Inflammatory macrophage treated with lipopolysaccharide for 4 hours (primary cell): Measurements from ENCODE around the gene EFHC2.
"Not testable (repeated sequence)": the region's sequence is repeated elsewhere in the genome, so short reads cannot be mapped to it uniquely, and the experiment has no call there.

Source experiments
- DNase-seq: peaks from one replicate; pipeline ENCODE4 v3.0.0-alpha.2; 2020

The EFHC2 gene

DNA sequence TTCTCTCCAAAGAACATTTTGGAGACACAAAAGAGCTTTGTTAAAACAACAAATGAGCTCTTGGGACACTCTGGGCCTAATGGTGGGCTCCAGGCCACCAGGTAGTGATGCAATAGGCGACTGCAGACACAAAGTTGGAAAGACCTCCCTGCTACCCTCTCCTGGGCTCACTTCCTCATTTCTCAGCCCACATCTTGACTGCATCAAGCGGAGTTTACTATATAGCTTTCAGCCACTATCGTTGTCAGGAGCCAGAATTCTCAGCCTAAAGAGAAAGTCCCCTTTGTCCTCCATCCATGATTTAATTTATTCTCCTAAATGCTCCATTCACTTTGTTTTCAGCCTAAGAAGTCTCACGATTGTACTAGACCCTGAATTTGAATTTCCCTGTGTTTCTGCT is 114.9 kb downstream of the EFHC2 start:
- peak; percentile 36 for DNase-seq

DNA sequence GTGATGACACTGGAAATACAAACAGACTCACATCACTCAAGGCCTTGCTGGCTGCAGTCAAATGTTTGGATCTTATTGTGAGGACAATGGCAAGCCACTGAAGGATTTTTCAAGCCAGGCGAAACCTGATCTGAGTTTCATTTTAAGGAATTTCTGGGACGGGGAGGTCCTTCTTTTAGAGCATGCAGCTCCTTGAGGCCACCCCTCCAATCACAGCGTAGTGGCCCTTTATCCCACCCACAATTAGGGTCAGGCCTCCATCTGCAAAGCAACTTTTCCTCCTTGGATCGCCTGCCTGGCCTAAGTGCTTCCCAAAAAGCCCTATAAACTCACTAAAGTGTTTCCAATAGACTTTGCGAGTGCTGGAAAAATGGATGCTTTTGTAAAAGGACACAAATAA is 115.5 kb downstream of the EFHC2 start:
- DNase-seq: no peak

DNA sequence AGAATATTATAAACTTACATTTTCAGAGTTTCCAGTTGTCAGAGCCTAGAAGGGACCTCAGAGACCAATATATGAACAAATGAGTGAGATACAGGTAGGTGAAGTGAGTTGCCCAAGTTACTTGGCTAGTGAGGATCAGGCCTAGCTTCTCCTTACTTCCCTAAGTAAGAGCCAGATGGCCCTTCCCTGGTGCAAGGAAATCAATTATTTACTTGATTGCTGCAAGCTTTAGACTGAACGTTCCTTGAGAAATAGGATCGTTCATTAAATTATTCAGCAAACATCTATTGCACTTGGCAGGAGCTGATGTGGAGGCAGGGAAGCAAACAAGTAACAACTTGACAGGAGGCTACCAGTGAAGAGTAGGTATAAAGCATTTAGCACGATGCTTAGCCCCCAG is 117.8 kb downstream of the EFHC2 start:
- no peak for DNase-seq

DNA sequence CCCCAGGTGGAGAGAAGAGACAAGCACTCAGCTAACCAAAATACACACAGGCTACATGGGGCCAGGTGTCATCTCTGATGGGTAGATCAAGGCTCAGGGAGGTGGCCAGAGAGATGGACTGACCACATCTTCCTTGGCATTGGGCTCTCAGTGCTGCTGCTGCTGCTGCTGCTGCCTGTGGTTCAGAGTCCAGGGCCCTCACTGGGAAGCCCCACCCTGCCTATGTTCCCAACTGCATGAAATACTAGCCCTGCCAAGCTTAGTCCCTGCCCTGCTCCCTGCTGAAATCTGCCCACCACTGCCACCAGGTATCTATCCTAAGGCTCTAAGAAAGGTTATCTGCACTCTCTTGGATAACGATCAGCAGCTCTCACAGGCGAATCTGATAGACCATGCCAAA is 118.7 kb downstream of the EFHC2 start:
- no peak for DNase-seq

DNA sequence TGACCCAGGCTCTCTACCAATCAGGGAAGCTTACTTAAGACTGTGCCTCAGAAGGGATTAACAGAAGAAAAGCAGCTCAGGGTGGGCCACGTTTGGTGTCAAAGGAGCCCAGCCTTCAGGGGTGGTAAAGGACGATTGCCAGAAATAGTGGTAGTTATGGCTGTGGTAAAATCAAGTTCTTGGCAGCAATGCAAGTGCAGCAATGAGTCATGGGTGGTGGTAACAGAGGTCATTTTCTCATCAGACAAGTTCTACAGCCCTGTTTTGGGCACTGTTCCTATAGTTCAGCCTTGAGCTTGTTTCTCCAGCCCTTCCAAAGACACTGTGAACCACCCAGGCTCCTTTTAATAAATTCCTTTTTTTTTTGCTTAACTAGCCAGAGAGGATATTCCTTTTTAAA is 120.3 kb downstream of the EFHC2 start:
- DNase-seq: no peak

DNA sequence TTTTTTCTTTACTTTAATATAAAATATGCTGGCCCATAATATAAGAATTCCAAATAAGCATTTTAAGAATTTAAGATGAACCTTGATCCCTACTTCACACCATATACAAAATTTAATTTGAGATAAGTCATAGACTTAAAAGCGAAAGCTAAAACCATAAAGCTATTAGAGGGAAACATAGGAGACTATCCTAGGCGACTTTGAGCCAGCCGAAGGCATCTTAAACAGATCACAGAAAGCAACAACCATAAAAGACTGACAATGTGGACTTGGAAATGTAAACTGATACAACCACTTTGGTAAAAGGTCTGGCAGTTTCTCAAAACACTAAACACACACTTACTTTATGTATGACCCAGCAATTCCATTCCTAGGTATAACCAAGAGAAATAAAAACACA is 125.0 kb downstream of the EFHC2 start:
- no peak for DNase-seq

DNA sequence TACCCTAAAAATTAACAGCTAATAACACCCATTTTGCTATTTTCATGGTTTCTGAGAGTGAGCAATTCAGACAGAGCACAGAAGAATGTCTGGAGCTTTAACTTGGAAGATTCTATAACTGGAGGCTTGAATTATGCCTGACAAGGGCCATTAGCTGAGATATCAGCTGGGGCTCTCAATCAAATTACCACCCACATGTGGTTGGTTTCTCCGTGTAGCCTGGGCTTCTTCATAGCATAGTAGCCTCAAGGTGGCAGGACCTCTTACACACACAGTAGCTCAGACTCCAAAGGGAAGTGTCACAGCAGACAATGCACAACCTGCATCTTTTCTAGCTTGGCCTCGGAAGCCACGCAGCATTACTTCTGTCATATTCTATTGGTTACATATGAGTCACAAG is 127.3 kb downstream of the EFHC2 start:
- DNase-seq: no peak

DNA sequence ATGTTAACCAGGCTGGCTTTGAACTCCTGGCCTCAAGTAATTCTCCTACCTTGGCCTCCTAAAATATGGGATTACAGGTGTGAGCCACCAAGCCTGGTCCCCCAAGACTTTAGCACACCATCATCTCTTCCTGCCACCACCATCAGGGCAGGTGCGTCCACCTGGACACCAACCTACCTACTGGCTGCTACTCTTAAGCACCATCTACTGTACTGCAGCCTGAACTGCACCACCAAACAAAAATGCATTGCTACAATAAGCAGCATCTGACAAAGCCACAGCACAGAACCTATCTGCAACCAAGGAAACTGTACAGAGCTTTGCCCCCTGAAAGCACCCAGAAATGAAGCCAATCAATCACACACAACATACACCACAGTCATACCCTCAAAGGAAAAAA is 139.7 kb downstream of the EFHC2 start:
- DNase-seq: no peak

DNA sequence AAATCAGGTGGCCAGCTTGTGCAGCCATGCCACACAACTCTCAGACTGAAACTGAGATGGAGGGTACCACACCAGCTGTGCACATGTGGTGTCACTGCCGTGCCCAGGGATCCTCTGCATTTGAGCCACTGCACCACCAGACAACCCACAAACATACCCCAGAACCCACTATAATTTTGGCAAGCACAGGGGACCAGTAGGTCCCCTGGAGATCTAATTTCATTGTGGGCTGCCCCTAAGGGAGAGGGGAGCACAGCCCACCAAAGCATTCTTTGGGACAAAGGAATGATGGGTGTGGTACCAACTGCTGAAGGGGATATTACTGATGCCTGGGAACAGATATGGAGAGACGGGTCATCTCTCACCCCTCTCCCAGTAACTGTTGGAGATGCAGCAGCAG is 140.9 kb downstream of the EFHC2 start:
- DNase-seq: no peak

DNA sequence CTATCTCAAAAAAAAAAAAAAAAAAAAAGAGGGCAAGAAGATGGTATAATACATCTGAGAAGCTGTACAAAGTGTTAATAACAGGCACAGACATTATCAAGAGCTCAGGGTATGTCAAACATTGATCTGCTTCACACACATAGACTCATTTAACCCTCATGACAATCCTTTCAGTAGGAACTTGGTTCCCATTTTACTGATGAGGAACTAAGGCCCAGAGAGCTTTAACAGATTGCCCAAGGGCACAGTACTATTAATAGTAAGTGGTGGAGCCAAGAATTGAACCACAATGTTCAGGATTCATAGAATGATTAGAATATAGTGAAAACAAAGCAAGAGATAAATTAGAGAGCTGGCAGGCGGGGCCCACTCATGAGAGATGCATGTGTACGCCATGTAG is 154.4 kb downstream of the EFHC2 start:
- peak; percentile 37 for DNase-seq

DNA sequence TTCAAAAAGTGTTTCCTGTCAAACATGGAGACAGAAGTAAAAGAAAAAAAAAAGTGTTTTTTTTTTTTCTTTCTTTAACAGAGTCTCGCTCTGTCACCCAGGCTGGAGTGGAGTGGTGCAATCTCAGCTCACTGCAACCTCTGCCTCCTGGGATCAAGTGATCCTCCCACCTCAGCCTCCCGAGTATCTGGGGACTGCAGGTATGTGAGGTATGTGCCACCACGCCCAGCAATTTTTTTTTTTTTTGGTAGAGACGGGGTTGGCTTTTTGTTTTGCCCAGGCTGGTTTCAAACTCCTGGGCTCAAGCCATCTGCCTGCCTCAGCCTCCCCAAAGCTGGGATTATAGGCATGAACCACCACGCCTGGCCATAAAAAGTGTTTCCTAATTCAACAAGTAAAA is 155.6 kb downstream of the EFHC2 start:
- DNase-seq: not testable (repeated sequence)

DNA sequence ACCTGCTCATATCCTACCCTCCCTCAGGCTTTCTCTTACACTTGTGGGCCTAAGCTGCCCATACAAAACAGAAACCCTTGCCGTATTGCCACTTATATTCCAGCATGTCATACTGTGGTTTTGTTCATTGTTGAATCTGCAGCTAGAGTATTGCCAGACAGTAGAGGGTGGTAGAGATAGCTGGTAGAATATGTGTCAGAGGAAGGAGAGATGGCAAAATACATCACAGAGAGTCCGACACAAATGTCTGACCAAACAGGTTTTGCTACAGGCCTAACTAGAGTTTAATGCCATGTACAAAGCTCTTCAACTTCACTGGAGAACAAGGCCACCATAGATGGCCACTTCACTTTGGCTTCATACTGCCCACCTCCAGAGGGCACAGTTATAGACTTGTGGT is 160.1 kb downstream of the EFHC2 start:
- DNase-seq: no peak

DNA sequence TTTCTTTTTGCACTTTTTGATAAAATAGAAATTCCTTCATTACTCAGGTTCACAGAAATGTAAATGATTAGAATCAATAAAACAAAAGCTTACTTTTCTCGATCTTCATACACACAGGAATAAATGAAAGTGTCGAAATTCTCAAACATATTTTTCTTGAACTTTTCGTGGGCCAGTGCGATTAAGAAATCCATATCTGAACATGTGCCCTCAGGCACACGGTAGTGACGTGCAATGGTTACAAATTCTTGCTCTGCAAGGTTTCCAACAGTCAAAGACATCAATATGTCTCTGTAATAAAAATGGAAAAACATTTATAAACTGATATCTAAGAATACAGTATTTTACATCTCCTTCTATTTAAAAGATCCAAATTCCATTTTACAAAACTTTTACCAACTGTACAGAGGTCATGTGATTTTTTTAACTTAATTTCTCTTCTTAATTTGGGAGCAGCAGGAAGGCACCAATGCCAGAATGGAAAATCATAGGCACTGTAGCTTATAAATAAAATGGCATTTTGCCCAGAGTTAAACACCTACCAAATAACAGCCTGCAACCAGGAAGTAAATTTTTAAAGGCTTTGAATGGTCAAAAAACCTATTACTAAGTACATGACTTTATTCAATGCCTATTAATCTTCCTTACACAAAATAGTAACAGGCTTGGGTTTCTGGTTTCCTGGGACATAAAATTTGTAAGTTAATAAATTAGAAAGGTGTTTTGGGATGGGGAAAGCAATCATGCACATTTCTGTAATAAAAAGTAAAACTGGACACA is 165.0 kb downstream of the EFHC2 start:
- no peak for DNase-seq

DNA sequence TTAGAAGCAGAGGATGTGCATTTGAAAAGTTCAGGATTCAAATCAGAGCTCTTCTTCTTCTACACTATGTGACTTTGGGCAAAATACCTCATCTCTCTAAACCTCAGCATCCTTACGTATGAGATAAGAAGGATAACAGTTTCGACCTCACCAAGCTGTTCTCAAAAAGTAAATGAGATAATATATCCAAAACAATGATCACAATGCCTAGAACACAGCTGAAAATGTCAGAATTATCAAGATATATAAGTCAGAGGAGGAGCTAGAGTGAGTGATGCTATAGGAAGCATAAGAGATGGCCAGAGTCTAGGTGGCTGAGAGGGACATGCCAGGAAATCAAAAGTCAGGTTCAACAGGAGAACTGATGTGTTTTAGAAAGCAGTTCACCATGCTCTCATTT is 168.0 kb downstream of the EFHC2 start:
- DNase-seq: no peak

DNA sequence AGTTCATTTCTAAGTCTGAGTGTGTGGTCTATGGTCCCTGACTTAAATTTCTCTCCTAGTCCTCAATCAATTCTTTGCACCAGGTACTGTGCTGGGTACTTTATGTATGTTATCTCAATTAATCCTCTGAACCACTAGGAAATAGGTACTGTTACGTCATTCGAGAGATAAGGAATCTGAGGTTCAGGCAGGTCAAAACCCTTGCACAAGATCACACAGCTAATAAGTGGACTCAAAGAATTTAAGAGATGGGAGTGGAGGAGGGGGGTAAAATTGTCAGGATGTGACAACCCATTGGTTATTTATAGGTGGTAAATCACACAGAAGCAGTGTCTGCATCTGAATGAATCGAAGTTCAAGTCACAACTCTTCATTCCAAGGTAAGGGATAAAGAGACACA is 169.4 kb downstream of the EFHC2 start:
- DNase-seq: no peak

DNA sequence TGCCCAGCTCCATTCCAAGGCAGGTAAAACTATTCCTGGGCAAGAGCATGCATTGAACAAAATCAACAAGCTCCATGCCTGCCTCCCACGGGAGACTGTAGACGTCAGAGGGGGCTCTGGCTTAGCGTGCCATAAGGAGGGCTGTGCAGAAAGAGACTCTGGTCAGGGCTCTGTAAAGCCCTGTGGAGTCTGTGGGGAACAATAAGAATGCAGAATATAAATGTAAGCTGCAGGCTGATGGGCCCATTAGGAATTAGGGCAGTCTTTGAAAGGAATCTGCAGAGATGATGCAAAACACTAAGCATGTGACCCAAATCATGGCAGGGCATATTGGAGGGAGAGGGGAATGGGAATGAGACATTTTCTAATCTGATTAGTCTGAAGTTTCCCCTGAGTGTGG is 170.3 kb downstream of the EFHC2 start:
- DNase-seq: no peak

DNA sequence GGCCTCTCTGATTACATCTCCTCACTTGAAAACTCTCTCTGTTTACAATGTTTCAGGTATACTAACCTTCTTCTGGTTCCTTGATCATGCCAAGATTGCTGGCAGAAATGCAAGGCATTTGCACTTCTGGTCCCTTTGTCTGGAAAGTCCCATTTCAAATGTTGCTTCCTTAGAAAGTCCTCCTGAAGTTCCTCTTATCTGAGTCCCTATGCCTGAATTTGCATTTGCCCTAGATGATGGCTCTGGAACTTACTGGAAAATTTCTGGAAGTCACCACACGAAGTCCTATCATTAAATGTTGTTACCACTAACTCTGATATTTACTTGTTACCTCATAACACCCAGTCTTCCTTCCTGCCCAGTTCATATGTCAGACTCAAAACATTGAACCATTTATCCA is 176.4 kb downstream of the EFHC2 start:
- DNase-seq: peak; percentile 50

DNA sequence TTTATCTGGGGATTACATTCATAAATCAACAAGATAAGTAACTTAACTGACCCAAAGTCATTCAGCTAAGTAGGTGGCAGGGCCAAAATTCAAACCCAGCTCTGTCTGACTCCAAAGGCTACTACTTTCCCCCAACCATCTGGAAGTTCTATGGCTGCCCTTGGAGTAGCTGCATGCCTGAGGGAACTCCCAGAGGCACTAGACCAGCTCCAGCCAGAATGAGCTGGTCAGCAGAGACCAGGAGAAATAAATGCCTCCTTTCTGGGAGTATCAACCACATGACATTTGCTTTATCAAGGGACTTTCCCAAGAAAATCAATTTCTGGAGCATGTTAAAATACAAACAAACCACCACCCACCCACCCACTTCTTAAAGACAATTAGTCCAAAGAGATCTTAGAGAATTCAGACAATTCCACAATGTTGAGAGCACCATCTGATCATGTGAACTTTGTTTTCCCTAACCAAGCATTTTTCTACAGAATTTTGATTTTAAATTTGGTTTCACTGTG is 180.5 kb downstream of the EFHC2 start:
- DNase-seq: no peak

DNA sequence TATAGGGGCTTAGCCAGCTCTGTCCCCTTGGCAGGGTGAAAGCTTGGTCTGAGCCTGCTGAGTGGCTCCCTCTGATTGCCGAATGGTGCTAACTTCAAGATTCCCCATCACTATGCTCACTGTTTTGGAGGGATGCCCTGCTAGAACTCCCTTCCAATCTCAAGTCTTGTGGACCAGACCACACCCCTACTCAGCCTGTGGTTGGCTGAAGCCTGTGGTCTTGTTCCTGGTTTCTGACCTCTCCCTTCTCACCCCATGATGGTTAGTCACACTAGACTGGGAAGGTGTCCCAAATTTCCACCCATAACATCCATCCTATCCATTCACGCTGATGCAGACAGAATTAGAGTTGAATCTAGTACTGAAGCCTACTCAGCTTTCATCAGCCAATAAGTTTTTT is 185.6 kb downstream of the EFHC2 start:
- no peak for DNase-seq

DNA sequence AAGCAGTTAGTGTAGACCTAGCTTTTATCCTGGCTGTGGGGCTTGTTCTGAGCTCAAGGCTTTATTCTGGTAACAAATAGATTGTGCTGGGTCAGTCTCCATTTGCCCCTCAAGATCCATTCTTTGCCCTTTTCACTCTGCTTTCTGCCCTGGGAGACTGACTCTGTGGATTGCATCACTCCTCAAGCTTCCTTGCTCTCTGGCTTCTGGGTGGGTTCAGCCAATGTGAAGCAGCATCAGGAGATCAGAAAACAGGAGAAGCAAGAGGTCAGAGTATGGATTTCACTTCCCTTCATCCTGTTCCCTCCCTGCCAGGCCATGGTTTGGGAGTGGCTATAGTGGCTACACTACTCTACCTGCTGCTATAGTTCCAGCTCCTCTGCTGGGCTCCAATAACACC is 186.2 kb downstream of the EFHC2 start:
- no peak for DNase-seq

DNA sequence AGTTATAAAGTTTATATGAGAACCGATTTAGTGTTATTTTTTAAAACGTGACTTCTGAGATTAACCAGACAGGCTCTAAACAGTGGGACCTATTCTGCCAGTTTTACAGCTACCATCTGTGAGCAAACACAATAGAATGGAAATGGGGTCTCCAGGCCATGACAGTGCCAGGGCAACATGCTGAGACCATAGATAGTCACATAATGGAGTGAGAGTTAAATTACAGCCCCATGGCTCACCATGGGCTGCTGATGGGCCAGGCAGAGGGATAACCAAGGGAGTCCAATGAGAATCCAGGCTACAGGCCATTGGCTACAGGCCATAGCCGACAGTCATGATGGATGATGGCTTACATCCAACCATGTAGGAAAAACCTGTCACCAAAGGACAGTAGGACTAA is 186.7 kb downstream of the EFHC2 start:
- no peak for DNase-seq

DNA sequence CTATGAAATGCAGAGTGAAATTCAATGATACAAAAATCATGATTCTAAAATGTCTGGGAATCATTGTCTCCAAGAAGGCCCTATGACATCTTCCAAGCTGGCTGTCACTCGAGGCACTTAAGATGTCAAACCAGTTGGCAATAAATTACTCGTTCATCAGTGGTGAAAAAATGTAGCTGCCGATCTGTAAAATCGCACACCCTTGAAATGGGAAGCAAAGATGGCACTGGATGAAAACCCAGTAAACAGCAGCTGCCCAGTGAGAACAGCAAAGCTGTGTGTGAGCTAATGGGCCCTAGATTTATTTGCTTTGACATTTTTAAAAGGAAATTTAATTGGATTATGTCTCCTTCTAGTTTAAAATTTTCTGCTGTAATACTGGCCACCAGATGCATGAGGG is 188.3 kb downstream of the EFHC2 start:
- no peak for DNase-seq

DNA sequence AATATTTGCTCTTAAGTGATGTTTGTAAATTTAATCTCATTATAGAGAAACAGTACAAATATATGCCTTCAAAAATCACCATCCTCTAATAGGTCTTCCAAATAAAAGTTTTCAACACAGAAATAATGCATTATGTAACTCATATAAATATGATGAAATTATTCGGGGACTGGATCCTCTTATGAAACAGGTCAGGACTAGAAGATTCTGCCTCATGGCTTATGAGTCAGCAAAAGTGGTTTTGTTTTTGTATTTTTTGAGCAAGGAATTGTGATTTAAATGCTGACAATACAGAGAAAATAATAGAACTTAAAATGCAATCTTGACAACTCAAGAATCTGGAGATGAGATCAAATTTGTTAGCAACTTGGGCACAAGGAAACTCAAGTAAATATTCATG is 190.6 kb downstream of the EFHC2 start:
- DNase-seq: peak; percentile 79

DNA sequence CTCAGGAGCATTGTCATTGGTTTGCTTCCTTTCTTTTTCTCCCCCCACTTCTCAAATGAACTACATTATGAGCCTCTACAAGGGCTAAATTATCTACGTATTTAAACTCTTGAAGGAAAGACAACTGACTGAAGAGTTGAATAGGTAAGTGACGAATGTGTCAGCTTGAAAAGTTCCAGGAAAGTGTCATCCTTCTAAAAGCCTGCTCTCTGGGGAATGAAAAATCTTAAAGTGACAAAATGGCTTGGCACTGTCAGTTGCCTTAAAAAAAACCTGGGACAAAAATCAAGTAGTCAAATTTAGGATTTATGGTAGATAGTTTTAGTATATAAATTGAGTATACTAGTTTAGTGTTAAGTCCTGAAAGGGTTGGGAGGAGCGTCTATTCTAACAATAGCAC is 196.3 kb downstream of the EFHC2 start:
- DNase-seq: no peak
